Measurements from ENCODE around the gene BCL2L14.

DNA sequence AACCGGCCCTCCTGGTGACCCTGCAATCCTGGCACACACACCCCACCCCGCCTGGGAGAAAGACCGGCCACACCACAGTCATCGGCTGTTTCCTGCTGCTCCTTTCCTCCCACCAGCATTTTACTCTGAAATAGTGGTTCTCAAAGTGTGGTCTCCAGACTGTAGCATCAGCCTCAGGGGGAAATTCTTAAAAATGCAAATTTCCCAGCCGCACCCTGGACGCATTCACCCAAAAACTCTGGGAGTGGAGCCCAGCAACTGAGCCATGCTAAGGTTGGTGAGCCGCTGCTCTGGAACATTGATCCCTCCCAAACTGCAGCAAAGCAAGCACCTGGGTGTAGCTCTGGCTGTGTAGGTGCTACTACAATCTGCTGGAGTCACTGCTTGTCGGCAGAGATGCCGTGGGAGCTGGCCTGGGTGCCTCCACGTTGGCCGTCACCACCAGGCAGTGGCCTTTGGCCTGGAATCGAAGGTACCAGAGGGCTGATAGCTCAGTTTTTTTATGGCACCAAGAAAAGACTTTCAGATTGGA, 38.4 kb upstream of the BCL2L14 start:
- no peak for TF ChIP-seq SP1 (IDR thresholded peaks at IDR 0.05)
- TF ChIP-seq HDGF (IDR thresholded peaks at IDR 0.05; ENCODE audit: borderline replicate concordance): no peak
- no peak for TF ChIP-seq SUZ12 (IDR thresholded peaks at IDR 0.05)
- TF ChIP-seq BHLHE40 (IDR thresholded peaks at IDR 0.05; ENCODE audit: borderline replicate concordance): no peak
- TF ChIP-seq ARNT (IDR thresholded peaks at IDR 0.05): no peak
- no peak for TF ChIP-seq CTBP1 (IDR thresholded peaks at IDR 0.05; ENCODE audit: borderline replicate concordance)
- no peak for TF ChIP-seq ZNF384 (IDR thresholded peaks at IDR 0.05)
- no peak for TF ChIP-seq LEF1 (IDR thresholded peaks at IDR 0.05; ENCODE audit: borderline replicate concordance)
- TF ChIP-seq PKNOX1 (IDR thresholded peaks at IDR 0.05): no peak
